CD14-positive monocyte (primary cell): Measurements from ENCODE around the gene TAF11L2. TPM values are rescaled to one million over a fixed set of nuclear protein-coding genes. Genes with fewer than 3 reads are reported as not detected.

ENCODE experiments used
- DNase-seq, 3 donors: peaks; one replicate each; pipeline ENCODE4 v3.0.0-alpha.2; 2011 to 2022
- H2AFZ ChIP-seq: 2 replicates; pipeline ENCODE4 v1.6.0; 2012; ENCODE audit warnings: mild to moderate bottlenecking, low read depth, low read length, inconsistent platforms; ENCODE audit not compliant: insufficient read depth, poor library complexity, severe bottlenecking
- H3K27ac ChIP-seq, 2 donors: 1 replicate in 1 of 2; 2 replicates in 1 of 2; pipeline ENCODE4 v1.5.1; 2012 to 2013; ENCODE audit warnings: low read length in 2 of 2, control low read depth in 1 of 2, inconsistent platforms in 1 of 2, low read depth in 1 of 2, mild to moderate bottlenecking in 1 of 2
- H3K27me3 ChIP-seq, 2 donors: one replicate each; pipeline versions ENCODE4 v1.6.0 to v1.6.1; 2011 to 2013; ENCODE audit warnings: low read length in 2 of 2; ENCODE audit not compliant: control insufficient read depth in 2 of 2, insufficient read depth in 2 of 2
- H3K36me3 ChIP-seq, 2 donors: replicated peaks in 1 of 2; 1 replicate in 1 of 2; 2 replicates in 1 of 2; pipeline versions ENCODE4 v1.5.1 to v1.6.1; 2012 to 2013; ENCODE audit warnings: low read length in 2 of 2, control low read depth in 1 of 2, inconsistent platforms in 1 of 2, mild to moderate bottlenecking in 1 of 2; ENCODE audit not compliant: insufficient read depth in 2 of 2, control insufficient read depth in 1 of 2
- H3K4me1 ChIP-seq, 2 donors: 1 replicate in 1 of 2; 2 replicates in 1 of 2; pipeline versions ENCODE4 v1.5.1 to v1.6.1; 2012 to 2013; ENCODE audit warnings: low read length in 2 of 2, control low read depth in 1 of 2, inconsistent platforms in 1 of 2, mild to moderate bottlenecking in 1 of 2, moderate library complexity in 1 of 2; ENCODE audit not compliant: insufficient read depth in 2 of 2, control insufficient read depth in 1 of 2
- H3K4me2 ChIP-seq: replicated peaks from 2 replicates; pipeline ENCODE3; 2012; ENCODE audit warnings: low read length, moderate library complexity, mild to moderate bottlenecking; ENCODE audit not compliant: poor library complexity, severe bottlenecking; ENCODE audit errors: extremely low read depth
- H3K4me3 ChIP-seq, 3 experiments: fragments of 200-600 bp in 1 of 3; sonication (generic) in 1 of 3; replicated peaks in 1 of 3; 1 replicate in 2 of 3; 2 replicates in 1 of 3; pipeline ENCODE4 v1.5.1; 2011 to 2013; ENCODE audit warnings: low read length in 3 of 3, mild to moderate bottlenecking in 3 of 3, control low read depth in 2 of 3, low read depth in 2 of 3, inconsistent platforms in 1 of 3, moderate library complexity in 1 of 3
- H3K79me2 ChIP-seq: 2 replicates; pipeline ENCODE4 v1.6.0; 2012; ENCODE audit warnings: mild to moderate bottlenecking, control low read depth, inconsistent platforms, low read length, moderate library complexity; ENCODE audit not compliant: insufficient read depth
- H3K9ac ChIP-seq: 2 replicates; pipeline ENCODE4 v1.6.0; 2017; ENCODE audit warnings: low read length, mild to moderate bottlenecking; ENCODE audit not compliant: insufficient read depth, poor library complexity, severe bottlenecking
- H3K9me3 ChIP-seq, 2 donors: replicated peaks in 1 of 2; 1 replicate in 1 of 2; 2 replicates in 1 of 2; pipeline versions ENCODE4 v1.5.1 to v1.6.1; 2012 to 2013; ENCODE audit warnings: low read length in 2 of 2, control low read depth in 1 of 2; ENCODE audit not compliant: control insufficient read depth in 1 of 2, insufficient read depth in 1 of 2
- H4K20me1 ChIP-seq: 2 replicates; pipeline ENCODE4 v1.6.0; 2012; ENCODE audit warnings: mild to moderate bottlenecking, low read length, control low read depth, moderate library complexity; ENCODE audit not compliant: insufficient read depth
- H3K27ac Mint-ChIP-seq, 7 donors: one replicate each; pipeline ENCODE4 v1.8.0; 2020; ENCODE audit warnings: mild to moderate bottlenecking in 7 of 7, mixed read lengths in 7 of 7, moderate library complexity in 6 of 7, inconsistent platforms in 2 of 7
- H3K27me3 Mint-ChIP-seq, 3 donors: one replicate each; pipeline ENCODE4 v1.8.0; 2021 to 2022; ENCODE audit warnings: low read depth in 3 of 3, mild to moderate bottlenecking in 3 of 3, mixed read lengths in 3 of 3, moderate library complexity in 3 of 3, inconsistent platforms in 1 of 3
- H3K36me3 Mint-ChIP-seq, 2 donors: one replicate each; pipeline ENCODE4 v1.8.0; 2020; ENCODE audit warnings: mixed read lengths in 2 of 2, inconsistent platforms in 1 of 2, mild to moderate bottlenecking in 1 of 2
- H3K4me1 Mint-ChIP-seq: one replicate; pipeline ENCODE4 v1.8.0; 2020; ENCODE audit warnings: mild to moderate bottlenecking, mixed read lengths
- H3K4me3 Mint-ChIP-seq, 2 donors: one replicate each; pipeline ENCODE4 v1.8.0; 2020; ENCODE audit warnings: mild to moderate bottlenecking in 2 of 2, mixed read lengths in 2 of 2, moderate library complexity in 1 of 2
- H3K9me3 Mint-ChIP-seq, 7 donors: one replicate each; pipeline ENCODE4 v1.8.0; 2020 to 2022; ENCODE audit warnings: mixed read lengths in 7 of 7, mild to moderate bottlenecking in 6 of 7, moderate library complexity in 6 of 7, inconsistent platforms in 2 of 7
- WGBS: methylation state at CpG from one replicate; pipeline ENCODE4 v1.1.5; 2013; ENCODE audit warnings: missing lambda C conversion rate; ENCODE audit not compliant: insufficient coverage; 5-methylcytosine and 5-hydroxymethylcytosine counted together
- intact Hi-C, 2 donors: fragments of 100-400 bp; cut with micrococcal nuclease; formaldehyde crosslinking; loops; one replicate each; pipeline versions ENCODE4 v1.15.0 to v1.15.1; 2023
- polyA plus RNA-seq, 3 donors: library from polyadenylated mRNA; depleted of rRNA in 1 of 3; unstranded in 2 of 3; stranded (reverse) in 1 of 3; fragments of 300-500 nt in 2 of 3; fragments of >200 nt in 1 of 3; fragmentation: Illumina TruSeq in 2 of 3; gene quantifications; 1 replicate in 2 of 3; 2 replicates in 1 of 3; pipeline ENCODE4 v1.2.3, GENCODE V29; 2012 to 2021
- TF ChIP-seq, protein P1 (sequence below): fragments of 200-600 bp; IDR thresholded peaks from one replicate; pipeline ENCODE4 v1.8.0; 2022; ENCODE audit warnings: antibody characterized with exemption, mild to moderate bottlenecking

TAF11L2 gene
- polyA plus RNA-seq, 3 donors: not detected

DNA sequence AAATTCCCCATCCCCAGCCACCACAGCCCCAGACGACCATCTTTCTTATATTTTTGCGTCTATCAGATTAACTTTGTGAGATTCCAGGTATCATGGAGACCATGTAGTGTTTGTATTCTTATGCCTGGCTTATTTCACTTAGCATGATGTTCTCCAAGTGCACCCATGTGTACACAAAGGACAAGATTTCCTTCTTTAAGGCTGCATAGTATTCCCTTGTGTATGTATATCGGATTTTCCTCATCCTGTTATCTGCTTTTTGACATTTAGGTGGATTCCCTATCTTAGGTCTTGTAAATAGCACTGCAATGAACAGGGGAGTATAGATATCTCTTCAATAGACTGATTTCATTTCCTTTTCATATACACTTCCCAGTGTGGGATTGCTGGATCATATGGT, 5.3 kb upstream of the TAF11L2 start:
- no peak overlapping the region for H2AFZ ChIP-seq
- no peak overlapping the region for H3K27ac Mint-ChIP-seq
- no peaks in the 10 kb centered on the region for H4K20me1 ChIP-seq
- no peak overlapping the region for H3K27ac ChIP-seq
- H3K27me3 ChIP-seq: no peaks in the 10 kb centered on the region
- peaks cover 0 to 1% (median 0%) of the 10 kb centered on the region in 3 donors for H3K27me3 Mint-ChIP-seq
- no peaks in the 10 kb centered on the region for H3K36me3 ChIP-seq
- H3K9ac ChIP-seq: no peak overlapping the region
- TF ChIP-seq, protein P1, sequence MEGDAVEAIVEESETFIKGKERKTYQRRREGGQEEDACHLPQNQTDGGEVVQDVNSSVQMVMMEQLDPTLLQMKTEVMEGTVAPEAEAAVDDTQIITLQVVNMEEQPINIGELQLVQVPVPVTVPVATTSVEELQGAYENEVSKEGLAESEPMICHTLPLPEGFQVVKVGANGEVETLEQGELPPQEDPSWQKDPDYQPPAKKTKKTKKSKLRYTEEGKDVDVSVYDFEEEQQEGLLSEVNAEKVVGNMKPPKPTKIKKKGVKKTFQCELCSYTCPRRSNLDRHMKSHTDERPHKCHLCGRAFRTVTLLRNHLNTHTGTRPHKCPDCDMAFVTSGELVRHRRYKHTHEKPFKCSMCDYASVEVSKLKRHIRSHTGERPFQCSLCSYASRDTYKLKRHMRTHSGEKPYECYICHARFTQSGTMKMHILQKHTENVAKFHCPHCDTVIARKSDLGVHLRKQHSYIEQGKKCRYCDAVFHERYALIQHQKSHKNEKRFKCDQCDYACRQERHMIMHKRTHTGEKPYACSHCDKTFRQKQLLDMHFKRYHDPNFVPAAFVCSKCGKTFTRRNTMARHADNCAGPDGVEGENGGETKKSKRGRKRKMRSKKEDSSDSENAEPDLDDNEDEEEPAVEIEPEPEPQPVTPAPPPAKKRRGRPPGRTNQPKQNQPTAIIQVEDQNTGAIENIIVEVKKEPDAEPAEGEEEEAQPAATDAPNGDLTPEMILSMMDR: no peak
- H3K4me1 ChIP-seq: no peaks in the 10 kb centered on the region
- no peak for DNase-seq
- no peaks in the 10 kb centered on the region for H3K79me2 ChIP-seq
- no peak overlapping the region for H3K4me3 ChIP-seq
- peaks cover 7 to 15% (median 11%) of the 10 kb centered on the region in 7 donors for H3K9me3 Mint-ChIP-seq
- intact Hi-C loops: no loop called here
- H3K36me3 Mint-ChIP-seq: no peaks in the 10 kb centered on the region
- H3K4me3 Mint-ChIP-seq: no peak overlapping the region
- H3K9me3 ChIP-seq: peaks cover 0 to 17% of the 10 kb centered on the region in 2 donors
- no peaks in the 10 kb centered on the region for H3K4me1 Mint-ChIP-seq
- H3K4me2 ChIP-seq: no peak overlapping the region
- WGBS: no CpG with 5 or more reads among the region's 3 CpGs

DNA sequence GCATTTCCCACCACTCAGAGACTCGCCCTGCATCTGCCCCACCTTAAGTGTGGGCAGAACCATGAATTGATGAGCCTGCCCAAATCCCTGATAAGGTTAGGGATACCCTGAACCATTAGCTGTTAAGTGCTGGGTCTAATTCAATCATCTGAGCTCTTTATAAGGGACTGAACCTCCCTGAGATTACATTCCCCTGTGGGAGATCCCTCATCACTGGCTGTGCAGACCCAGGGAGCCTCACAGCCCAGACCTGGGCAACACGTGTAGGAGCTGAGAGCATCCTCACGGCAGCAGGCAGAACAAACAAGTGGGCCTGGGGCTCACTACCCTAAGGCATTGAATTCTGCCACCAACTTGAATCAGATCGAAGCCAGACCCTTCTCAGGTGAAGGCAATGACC, 585 bp upstream of the TAF11L2 start:
- no peak for DNase-seq
- H3K4me1 ChIP-seq: no peaks in the 10 kb centered on the region
- H3K27me3 ChIP-seq: no peaks in the 10 kb centered on the region
- no peak overlapping the region for H3K4me3 ChIP-seq
- Mint-ChIP-seq H3K27ac (no peak overlapping the region), H3K9me3 (peaks cover 0 to 8% (median 6%) of the 10 kb centered on the region in 7 donors), H3K27me3 (peaks cover 0 to 3% (median 0%) of the 10 kb centered on the region in 3 donors), H3K4me3 (no peak overlapping the region), H3K4me1 (peaks cover 10% of the 10 kb centered on the region), H3K36me3 (no peaks in the 10 kb centered on the region)
- no peaks in the 10 kb centered on the region for H3K36me3 ChIP-seq
- TF ChIP-seq, protein P1: no peak
- no peaks in the 10 kb centered on the region for H4K20me1 ChIP-seq
- peaks cover 0 to 2% of the 10 kb centered on the region in 2 donors for H3K9me3 ChIP-seq
- 100% methylated on average over 2 of the region's 4 CpGs for WGBS
- no peak overlapping the region for H2AFZ ChIP-seq
- intact Hi-C loops: no loop called here
- no peaks in the 10 kb centered on the region for H3K79me2 ChIP-seq
- H3K4me2 ChIP-seq: no peak overlapping the region
- no peak overlapping the region for H3K9ac ChIP-seq
- no peak overlapping the region for H3K27ac ChIP-seq
